Neural progenitor cell (in vitro differentiated cells): ENCODE data around the gene CWH43.
"Not testable (repeated sequence)": the region's sequence is repeated elsewhere in the genome, so short reads cannot be mapped to it uniquely, and the experiment has no call there.

Experiments used
- EZH2 ChIP-seq: fragments of 200-600 bp; sonication (generic); IDR thresholded peaks from 2 replicates; pipeline ENCODE4 v1.6.1; 2017; ENCODE audit warnings: antibody characterized with exemption, mild to moderate bottlenecking, moderate library complexity
- EZH2phosphoT487 ChIP-seq: fragments of 200-600 bp; sonication (generic); IDR thresholded peaks from 2 replicates; pipeline ENCODE4 v1.6.1; 2017; ENCODE audit warnings: antibody characterized with exemption
- TF ChIP-seq, protein P1 (sequence below): fragments of 200-600 bp; sonication (generic); IDR thresholded peaks from 2 replicates; pipeline ENCODE4 v1.5.1; 2017; ENCODE audit warnings: antibody characterized with exemption, mild to moderate bottlenecking

GRCh38 chr4:49092608-49093135 lies 106.6 kb downstream of the CWH43 start:
- TF ChIP-seq EZH2phosphoT487, EZH2: not testable (repeated sequence)
- TF ChIP-seq, protein P1, sequence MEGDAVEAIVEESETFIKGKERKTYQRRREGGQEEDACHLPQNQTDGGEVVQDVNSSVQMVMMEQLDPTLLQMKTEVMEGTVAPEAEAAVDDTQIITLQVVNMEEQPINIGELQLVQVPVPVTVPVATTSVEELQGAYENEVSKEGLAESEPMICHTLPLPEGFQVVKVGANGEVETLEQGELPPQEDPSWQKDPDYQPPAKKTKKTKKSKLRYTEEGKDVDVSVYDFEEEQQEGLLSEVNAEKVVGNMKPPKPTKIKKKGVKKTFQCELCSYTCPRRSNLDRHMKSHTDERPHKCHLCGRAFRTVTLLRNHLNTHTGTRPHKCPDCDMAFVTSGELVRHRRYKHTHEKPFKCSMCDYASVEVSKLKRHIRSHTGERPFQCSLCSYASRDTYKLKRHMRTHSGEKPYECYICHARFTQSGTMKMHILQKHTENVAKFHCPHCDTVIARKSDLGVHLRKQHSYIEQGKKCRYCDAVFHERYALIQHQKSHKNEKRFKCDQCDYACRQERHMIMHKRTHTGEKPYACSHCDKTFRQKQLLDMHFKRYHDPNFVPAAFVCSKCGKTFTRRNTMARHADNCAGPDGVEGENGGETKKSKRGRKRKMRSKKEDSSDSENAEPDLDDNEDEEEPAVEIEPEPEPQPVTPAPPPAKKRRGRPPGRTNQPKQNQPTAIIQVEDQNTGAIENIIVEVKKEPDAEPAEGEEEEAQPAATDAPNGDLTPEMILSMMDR = not testable (repeated sequence)
